GM23248 (cell line): Measurements from ENCODE around the gene PAPPA. TPM values are rescaled to one million over a fixed set of nuclear protein-coding genes. Genes with fewer than 3 reads are reported as not detected.

Experiments
- DNase-seq: peaks from one replicate; pipeline ENCODE4 v3.0.0-alpha.2; 2015
- H2AFZ ChIP-seq: fragments of 200-600 bp; sonication (generic); 2 replicates; pipeline ENCODE4 v1.6.1; 2016; ENCODE audit warnings: antibody characterized with exemption
- H3F3A ChIP-seq: fragments of 200-600 bp; sonication (generic); 2 replicates; pipeline ENCODE4 v1.6.1; 2016; ENCODE audit warnings: mild to moderate bottlenecking, antibody characterized with exemption, mixed run types; ENCODE audit not compliant: insufficient read depth
- H3K27ac ChIP-seq: fragments of 200-600 bp; sonication (generic); 2 replicates; pipeline ENCODE4 v1.5.1; 2016; ENCODE audit warnings: mild to moderate bottlenecking
- H3K27me3 ChIP-seq: fragments of 200-600 bp; sonication (generic); replicated peaks from 2 replicates; pipeline ENCODE4 v1.6.1; 2016; ENCODE audit warnings: mild to moderate bottlenecking; ENCODE audit not compliant: insufficient read depth
- H3K36me3 ChIP-seq: fragments of 200-600 bp; sonication (generic); 2 replicates; pipeline ENCODE4 v1.6.1; 2016; ENCODE audit warnings: low read depth, mild to moderate bottlenecking
- H3K4me1 ChIP-seq: fragments of 200-600 bp; sonication (generic); 2 replicates; pipeline ENCODE4 v1.6.1; 2016; ENCODE audit warnings: mild to moderate bottlenecking; ENCODE audit not compliant: insufficient read depth
- H3K4me2 ChIP-seq: fragments of 200-600 bp; sonication (generic); one replicate; pipeline ENCODE4 v1.6.1; 2016; ENCODE audit warnings: mild to moderate bottlenecking; ENCODE audit not compliant: unreplicated experiment
- H3K4me3 ChIP-seq: fragments of 200-600 bp; sonication (generic); 2 replicates; pipeline ENCODE4 v1.5.1; 2016; ENCODE audit warnings: mild to moderate bottlenecking
- H3K79me2 ChIP-seq: fragments of 200-600 bp; sonication (generic); 2 replicates; pipeline ENCODE4 v1.6.1; 2016; ENCODE audit warnings: mild to moderate bottlenecking; ENCODE audit not compliant: insufficient read depth
- H3K9ac ChIP-seq: fragments of 200-600 bp; sonication (generic); 2 replicates; pipeline ENCODE4 v1.6.1; 2016; ENCODE audit warnings: mild to moderate bottlenecking
- H3K9me2 ChIP-seq: fragments of 200-600 bp; sonication (generic); 2 replicates; pipeline ENCODE4 v1.6.1; 2016; ENCODE audit warnings: mixed run types, mild to moderate bottlenecking, moderate library complexity; ENCODE audit not compliant: insufficient read depth
- H3K9me3 ChIP-seq: fragments of 200-600 bp; sonication (generic); one replicate; pipeline ENCODE4 v1.6.1; 2017; ENCODE audit warnings: low read depth
- H4K20me1 ChIP-seq: fragments of 200-600 bp; sonication (generic); 2 replicates; pipeline ENCODE4 v1.6.0; 2016; ENCODE audit not compliant: insufficient read depth
- EZH2 ChIP-seq: fragments of 200-600 bp; sonication (generic); IDR thresholded peaks from 2 replicates; pipeline ENCODE4 v1.6.1; 2018; ENCODE audit warnings: antibody characterized with exemption, mild to moderate bottlenecking; ENCODE audit not compliant: insufficient read depth, poor library complexity, severe bottlenecking
- EZH2phosphoT487 ChIP-seq: fragments of 200-600 bp; sonication (generic); IDR thresholded peaks from 2 replicates; pipeline ENCODE4 v1.6.1; 2018; ENCODE audit warnings: antibody characterized with exemption, moderate library complexity, mild to moderate bottlenecking, low read depth; ENCODE audit not compliant: insufficient read depth
- WGBS, 2 experiments: methylation state at CpG; one replicate each; pipeline ENCODE4 v1.1.6; 2015 to 2017; ENCODE audit warnings: low lambda C conversion rate in 2 of 2, low coverage in 1 of 2; ENCODE audit errors: missing lambda C conversion rate in 2 of 2; 5-methylcytosine and 5-hydroxymethylcytosine counted together
- in situ Hi-C: fragments of 300-500 bp; cut with MboI; formaldehyde crosslinking; loops from 2 replicates; pipeline ENCODE4 v1.15.0; 2020
- polyA plus RNA-seq: library from polyadenylated mRNA; unstranded; fragments of >200 nt; fragmentation: Nextera tagmentation; extraction: Ambion mirVana; gene quantifications from 2 replicates; pipeline ENCODE4 v1.2.1, GENCODE V29; 2016
- total RNA-seq: library from RNA; depleted of rRNA; stranded (reverse); fragments of >200 nt; shearing (Covaris generic); gene quantifications from 2 replicates; pipeline ENCODE4 v1.2.3, GENCODE V29; 2014

PAPPA gene
- total and polyA plus RNA-seq, 2 experiments from 2014 or later, result 8.7 to 30.3 TPM

DNA sequence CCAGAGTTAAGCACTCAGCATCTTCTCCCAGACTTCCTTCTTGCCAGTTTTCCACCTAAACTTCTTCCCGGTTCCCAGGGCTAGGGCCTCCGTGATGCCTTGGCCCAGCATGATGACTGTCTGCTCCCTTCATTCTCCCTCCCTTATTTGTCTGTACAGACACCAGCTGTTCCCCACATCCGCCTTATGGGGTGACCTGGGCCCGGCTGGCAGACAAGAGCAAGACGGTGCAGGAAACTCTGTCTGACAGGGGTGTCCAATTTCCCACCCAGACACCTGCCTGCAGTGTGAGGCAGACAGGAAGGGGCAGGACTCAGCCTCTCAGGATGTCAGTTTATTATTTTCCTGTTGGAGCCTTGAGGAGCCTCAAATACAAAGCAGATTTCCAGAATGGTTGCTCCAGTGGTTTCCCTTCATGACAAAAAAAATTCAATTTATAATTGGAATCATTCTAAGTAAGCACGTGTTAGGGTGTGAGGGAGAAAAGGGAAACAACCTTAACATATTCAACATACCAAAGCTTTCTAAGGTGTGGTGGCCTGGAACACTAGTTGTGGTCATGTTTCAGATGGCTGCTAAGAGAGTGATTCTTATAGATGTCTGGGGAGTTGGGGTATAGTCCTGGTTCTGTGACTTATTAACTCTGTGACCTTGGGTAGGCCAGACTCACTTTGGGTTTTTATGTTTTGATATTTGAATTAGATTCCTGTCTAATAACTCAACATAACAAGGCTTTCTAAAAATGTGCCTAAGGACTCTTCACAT is 234.5 kb downstream of the PAPPA start:
- TF ChIP-seq EZH2 (no peak), EZH2phosphoT487 (no peak)
- Histone ChIP-seq H3K9me3 (no peaks in the 10 kb centered on the region), H4K20me1 (no peaks in the 10 kb centered on the region), H3K27ac (no peak overlapping the region), H3K9me2 (no peaks in the 10 kb centered on the region), H3F3A (peaks cover 15% of the 10 kb centered on the region), H3K4me2 (no peak overlapping the region), H3K27me3 (no peaks in the 10 kb centered on the region), H2AFZ (no peak overlapping the region), H3K79me2 (no peaks in the 10 kb centered on the region), H3K9ac (no peak overlapping the region), H3K4me3 (no peak overlapping the region), H3K4me1 (peaks cover 23% of the 10 kb centered on the region), H3K36me3 (peaks cover 34% of the 10 kb centered on the region)
- WGBS, 2 experiments, result 61 to 72% methylated on average over 6 of the region's 6 CpGs
- DNase-seq, result no peak
- in situ Hi-C loops, result no loop called here

DNA sequence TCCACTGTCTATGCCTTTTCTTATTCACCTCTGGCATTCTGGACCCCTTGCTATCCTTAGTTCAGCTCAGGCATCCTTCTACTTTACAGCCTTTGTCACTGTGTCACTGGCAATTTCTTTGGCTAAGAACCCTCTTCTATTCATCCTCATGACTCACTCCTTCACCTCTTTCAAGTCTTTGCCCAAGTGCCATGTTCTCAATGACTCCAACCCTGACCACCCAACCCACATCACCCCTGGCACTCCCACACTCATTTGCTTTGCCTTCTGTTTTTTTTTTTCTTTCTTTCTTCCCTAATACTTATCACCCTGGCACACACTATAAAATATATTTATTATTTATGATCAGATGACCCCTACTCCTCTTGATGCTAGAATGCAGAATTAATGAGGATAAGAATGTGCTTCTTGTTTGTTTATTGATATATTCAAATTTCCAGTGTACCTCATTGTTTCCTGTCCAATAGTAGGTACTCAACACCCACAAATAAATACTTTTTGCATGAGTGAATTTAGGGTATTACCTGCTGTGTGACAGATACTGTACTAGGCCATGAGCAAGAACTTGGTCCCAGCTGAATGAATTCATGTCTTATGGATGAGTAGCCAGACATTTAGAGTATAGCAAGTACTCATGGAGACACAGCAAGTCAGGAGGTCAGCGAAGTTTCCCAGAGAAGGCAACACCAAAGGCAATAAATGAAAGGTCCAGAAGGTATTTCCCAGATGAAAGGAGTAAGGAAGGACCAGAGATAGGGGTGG is 236.1 kb downstream of the PAPPA start:
- Histone ChIP-seq H3K4me3 (no peak overlapping the region), H3K9me2 (no peaks in the 10 kb centered on the region), H3K9me3 (no peaks in the 10 kb centered on the region), H3K27ac (no peak overlapping the region), H3K36me3 (peaks cover 38% of the 10 kb centered on the region), H2AFZ (no peak overlapping the region), H3F3A (peaks cover 15% of the 10 kb centered on the region), H4K20me1 (no peaks in the 10 kb centered on the region), H3K4me2 (no peak overlapping the region), H3K27me3 (no peaks in the 10 kb centered on the region), H3K79me2 (no peaks in the 10 kb centered on the region), H3K9ac (no peak overlapping the region), H3K4me1 (peaks cover 23% of the 10 kb centered on the region)
- TF ChIP-seq EZH2phosphoT487, result no peak
- TF ChIP-seq EZH2, result no peak
- 100% methylated on average over 1 of the region's 1 CpG for WGBS, 2 experiments
- DNase-seq, result peak; percentile 41
- in situ Hi-C loops, result no loop called here

DNA sequence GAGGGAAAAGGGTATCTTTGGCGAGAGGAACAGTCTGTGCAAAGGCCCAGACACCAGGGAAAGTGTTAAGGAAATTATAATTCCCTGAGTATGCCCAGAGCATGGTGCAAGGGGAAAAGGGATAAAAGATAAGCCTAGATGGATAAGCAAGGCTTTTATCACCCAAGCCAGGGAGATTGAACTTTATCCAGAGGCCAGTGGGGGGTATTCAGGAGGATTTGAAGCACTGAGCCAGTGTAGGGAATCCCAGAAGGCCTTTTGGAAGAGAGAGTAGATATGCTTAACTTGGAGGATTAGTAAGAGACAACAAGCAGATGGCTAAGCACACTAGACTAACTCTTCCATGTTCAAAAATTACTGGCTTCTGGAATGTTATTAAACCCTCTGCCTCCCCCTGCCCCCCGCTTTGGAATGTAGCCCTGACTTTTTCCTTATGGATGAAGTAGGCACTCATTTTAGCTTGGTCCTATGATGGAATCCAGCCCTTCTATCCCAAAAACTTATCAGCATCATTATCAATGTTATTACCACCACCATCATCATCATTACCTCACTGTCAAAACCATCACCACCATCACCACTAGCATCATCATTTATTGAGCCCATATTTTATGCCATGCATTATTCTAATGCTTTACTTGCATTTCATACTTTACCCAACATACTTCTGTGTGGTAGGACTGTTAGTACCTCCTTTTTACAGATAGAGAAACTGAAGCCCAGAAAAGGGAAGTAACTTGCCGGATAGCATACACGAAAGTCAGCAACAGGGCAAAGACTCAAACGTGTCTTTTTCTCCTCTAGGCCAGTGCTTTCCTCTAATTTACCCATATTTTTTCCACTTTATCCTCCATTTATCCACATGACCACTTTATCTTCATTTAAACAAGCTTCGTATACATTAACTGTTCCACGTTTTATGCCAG is 237.0 kb downstream of the PAPPA start:
- TF ChIP-seq EZH2, result no peak
- no peak for TF ChIP-seq EZH2phosphoT487
- Histone ChIP-seq H2AFZ (no peak overlapping the region), H3K36me3 (peaks cover 39% of the 10 kb centered on the region), H3K4me1 (peaks cover 23% of the 10 kb centered on the region), H3K4me3 (no peak overlapping the region), H3K4me2 (no peak overlapping the region), H4K20me1 (no peaks in the 10 kb centered on the region), H3K27me3 (no peaks in the 10 kb centered on the region), H3K27ac (0 out of 2 replicates have a peak overlapping the region, but pooled peaks have one; percentile 38), H3F3A (peaks cover 15% of the 10 kb centered on the region), H3K9ac (no peak overlapping the region), H3K79me2 (no peaks in the 10 kb centered on the region), H3K9me3 (no peaks in the 10 kb centered on the region), H3K9me2 (no peaks in the 10 kb centered on the region)
- no peak for DNase-seq
- in situ Hi-C loops, result no loop called here
- WGBS, 2 experiments, result 79 to 86% methylated on average over 7 of the region's 7 CpGs

DNA sequence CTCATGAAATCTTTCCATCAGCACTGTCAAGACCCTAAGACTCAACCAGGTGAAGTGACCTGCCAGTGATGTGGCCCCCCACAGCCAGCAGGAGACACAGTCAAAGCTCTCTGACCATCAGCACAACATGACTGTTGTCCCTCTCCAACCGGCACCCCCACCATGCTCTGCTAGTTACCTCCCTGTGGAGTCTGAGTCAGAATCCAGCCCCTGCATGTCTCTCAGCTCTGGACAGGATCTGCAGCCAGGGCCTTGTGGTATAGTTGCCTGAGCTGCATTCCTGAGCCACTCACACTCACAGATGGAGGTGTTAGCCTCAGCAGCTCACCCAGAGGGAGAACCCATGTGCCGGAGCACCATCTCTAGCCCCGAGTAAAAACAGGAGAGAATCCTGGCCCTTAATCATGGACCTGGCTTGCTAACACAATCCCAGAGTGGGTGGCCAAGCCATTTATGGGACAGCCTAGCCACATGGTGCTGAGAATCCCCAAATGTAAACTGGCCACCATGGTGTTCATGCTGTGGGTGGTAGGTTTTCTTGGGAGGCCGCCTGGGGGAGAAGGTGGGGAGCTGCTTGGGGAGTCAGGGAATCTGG is 237.8 kb downstream of the PAPPA start:
- H3K27ac ChIP-seq, result peak overlapping the region; percentile 38
- no peaks in the 10 kb centered on the region for H3K9me2 ChIP-seq
- H3K4me3 ChIP-seq, result no peak overlapping the region

More for the DNA sequence above, 237.8 kb downstream of the PAPPA start:
- DNase-seq, result peak; percentile 89
- Histone ChIP-seq H2AFZ (no peak overlapping the region), H3K4me2 (no peak overlapping the region), H3F3A (peaks cover 15% of the 10 kb centered on the region), H4K20me1 (no peaks in the 10 kb centered on the region), H3K9me3 (no peaks in the 10 kb centered on the region), H3K79me2 (no peaks in the 10 kb centered on the region), H3K27me3 (no peaks in the 10 kb centered on the region), H3K36me3 (peaks cover 40% of the 10 kb centered on the region), H3K9ac (no peak overlapping the region), H3K4me1 (peaks cover 23% of the 10 kb centered on the region)
- in situ Hi-C loops, result no loop called here
- WGBS, 2 experiments, result 56 to 73% methylated on average over 4 of the region's 4 CpGs
- TF ChIP-seq EZH2phosphoT487 (no peak), EZH2 (no peak)
